ENCODE measurements around the gene MAPK8.

- TF ChIP-seq CTCF (IDR thresholded peaks at IDR 0.05) (no peak), POLR2A (IDR thresholded peaks at IDR 0.05) (no peak)
Observed at GRCh38 chr10:48369501-48369900, 63.0 kb downstream of the MAPK8 start.
